HG03558 (cell line): Measurements from ENCODE around the gene LCE3E.
"Not testable (repeated sequence)": the region's sequence is repeated elsewhere in the genome, so short reads cannot be mapped to it uniquely, and the experiment has no call there.

Source experiments
- ATAC-seq: cut with Tn5 transposase; IDR thresholded peaks from one replicate; pipeline ENCODE4 v1.9.1; 2021; ENCODE audit warnings: moderate number of reproducible peaks; ENCODE audit not compliant: unreplicated experiment; ENCODE audit errors: extremely low read depth

Gene LCE3E, protein sequence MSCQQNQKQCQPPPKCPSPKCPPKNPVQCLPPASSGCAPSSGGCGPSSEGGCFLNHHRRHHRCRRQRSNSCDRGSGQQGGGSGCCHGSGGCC

DNA sequence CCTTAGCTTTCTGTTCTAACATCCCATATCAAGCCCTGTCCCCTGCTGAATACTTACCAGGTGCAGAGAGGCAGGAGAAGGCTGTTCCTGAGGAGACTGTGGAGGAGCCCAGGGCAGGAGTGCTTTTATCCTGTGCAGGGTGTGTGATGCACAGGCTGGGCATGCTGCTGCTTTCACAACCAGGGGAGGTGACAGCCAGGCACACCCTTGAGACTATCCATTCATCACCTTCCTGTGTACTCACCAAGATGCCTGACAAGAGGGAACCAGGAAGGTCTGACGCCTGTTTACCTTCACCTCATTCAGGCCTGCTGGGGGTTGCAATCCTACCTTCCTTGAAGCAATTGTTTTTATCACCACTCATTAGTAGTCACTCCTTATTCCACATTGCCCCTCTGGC, at the start of gene LCE3E:
TSS of gene LCE3E (minus strand) at position 100 of the 400 bp plus-strand sequence. CDS start 572 bp downstream, outside the sequence.
- ATAC-seq: no peak

GRCh38 chr1:152613511-152613910, 46.9 kb upstream of the LCE3E start, which contains the start of gene LCE3B:
LCE3B (plus strand) TSS chr1:152613811; CDS start chr1:152613811, 0 bp downstream.
- no peak for ATAC-seq

GRCh38 chr1:152599934-152600333, 33.4 kb upstream of the LCE3E start, which contains the start of gene LCE3C:
LCE3C (plus strand) TSS chr1:152600234; CDS start chr1:152600732, 498 bp downstream.
- ATAC-seq: no peak

DNA sequence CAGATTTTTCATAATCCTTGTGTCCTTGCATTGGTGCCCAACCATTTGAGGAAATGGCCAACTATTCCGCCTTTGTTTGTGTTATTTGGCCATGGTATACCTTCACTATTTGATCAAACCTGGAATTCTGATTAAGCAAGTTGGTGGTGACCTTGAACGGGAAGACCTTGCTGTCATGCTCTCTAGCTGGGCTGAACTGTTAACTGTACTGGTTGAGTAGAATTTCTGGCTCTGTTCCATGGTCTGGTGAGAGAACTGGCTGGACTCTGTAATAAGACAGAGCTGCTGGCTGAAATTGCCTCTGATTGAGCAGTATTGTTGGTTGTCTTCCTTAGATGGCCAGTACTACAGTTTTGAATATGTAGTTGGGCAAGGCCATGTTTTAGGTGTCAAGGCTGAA, 30.4 kb upstream of the LCE3E start:
- no peak for ATAC-seq

- no peak for ATAC-seq
Observed at GRCh38 chr1:152585586-152585985, 19.0 kb upstream of the LCE3E start.

GRCh38 chr1:152582647-152583046, 16.1 kb upstream of the LCE3E start:
- no peak for ATAC-seq

GRCh38 chr1:152580433-152580832, 13.9 kb upstream of the LCE3E start, which contains the start of gene LCE3D:
LCE3D (minus strand) TSS chr1:152580516; CDS start chr1:152579936, 580 bp downstream.
- ATAC-seq: no peak

DNA sequence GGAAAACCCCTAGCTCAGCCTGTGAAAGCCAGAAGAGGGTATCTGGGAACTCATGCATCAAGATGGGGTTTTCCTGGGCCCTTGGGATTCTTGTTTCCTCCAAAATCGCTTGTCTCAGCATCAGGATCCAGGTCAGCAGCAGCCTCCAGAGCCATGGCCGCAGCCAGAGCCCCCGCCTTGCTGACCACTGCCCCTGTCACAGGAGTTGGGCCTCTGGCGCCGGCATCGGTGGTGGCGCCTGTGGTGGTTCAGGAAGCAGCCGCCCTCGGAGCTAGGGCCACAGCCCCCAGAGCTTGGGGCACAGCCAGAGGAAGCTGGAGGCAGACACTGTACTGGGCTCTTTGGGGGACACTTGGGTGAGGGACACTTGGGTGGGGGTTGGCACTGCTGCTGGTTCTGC, 12.9 kb upstream of the LCE3E start:
- not testable (repeated sequence) for ATAC-seq

DNA sequence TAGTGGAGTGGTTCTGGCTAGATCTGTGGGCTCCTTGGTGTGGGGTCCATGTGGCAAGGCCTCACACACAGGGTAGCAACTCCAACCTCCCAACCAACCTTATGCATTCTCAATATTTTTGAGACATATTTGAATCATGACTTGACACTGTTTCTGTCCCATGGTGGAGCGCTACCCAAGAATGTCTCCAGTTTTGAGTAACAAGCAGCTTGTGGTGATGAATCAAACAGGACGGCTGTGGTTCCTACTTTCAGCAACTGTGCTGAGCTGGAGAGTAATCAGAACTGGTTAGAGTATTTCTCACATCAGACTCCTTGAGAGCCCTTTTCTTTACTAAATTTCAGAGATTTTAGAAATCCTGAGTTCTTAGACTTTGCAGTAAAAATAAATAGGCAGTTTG, 10.6 kb upstream of the LCE3E start:
- ATAC-seq: no peak

DNA sequence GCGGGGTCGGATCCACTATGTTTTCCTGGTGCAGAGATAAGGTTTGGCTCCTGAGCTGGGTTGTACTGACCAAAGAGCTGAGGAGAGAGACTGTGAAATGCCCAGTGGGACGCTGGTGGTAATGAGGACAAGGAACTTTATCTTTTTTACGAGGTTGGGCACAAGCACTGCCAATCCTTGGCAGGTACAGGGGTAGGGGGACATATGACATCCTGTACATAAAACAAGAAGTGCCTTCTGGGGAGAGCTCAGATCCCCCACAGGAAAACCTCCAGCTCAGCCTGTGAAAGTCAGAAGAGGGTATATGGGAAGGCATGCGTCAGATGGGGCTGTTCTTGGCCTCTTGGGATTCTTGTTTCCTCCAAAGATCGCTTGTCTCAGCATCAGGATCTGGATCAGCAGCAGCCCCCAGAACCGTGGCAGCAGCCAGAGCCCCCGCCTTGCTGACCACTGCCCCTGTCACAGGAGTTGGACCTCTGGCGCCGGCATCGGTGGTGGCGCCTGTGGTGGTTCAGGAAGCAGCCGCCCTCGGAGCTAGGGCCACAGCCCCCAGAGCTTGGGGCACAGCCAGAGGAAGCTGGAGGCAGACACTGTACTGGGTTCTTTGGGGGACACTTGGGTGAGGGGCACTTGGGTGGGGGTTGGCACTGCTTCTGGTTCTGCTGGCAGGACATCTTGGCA, 905 bp downstream of the LCE3E start:
- ATAC-seq: no peak

GRCh38 chr1:152565115-152565514, 1.5 kb downstream of the LCE3E start:
- ATAC-seq: no peak

GRCh38 chr1:152548358-152548757, 18.2 kb downstream of the LCE3E start:
- not testable (repeated sequence) for ATAC-seq

DNA sequence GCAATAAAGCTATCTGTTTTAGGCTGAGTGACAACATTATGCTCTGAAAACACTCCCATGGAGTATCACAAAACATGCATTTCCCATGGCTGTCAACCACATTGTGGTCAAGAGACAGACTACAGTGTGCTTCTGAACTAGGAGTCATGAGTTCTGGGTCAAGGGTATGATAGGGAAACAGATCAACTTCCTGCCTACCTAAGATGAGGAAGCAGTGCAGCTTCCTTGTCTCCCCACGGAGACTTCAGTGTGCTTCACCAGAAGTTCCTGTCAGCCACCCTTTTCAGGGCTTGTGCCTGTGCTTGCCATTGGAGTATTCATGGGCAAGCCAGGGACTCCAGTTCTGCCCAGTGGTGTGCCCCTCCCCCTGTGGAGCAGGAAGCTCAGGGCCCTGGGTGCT, 19.9 kb downstream of the LCE3E start:
- ATAC-seq: no peak

DNA sequence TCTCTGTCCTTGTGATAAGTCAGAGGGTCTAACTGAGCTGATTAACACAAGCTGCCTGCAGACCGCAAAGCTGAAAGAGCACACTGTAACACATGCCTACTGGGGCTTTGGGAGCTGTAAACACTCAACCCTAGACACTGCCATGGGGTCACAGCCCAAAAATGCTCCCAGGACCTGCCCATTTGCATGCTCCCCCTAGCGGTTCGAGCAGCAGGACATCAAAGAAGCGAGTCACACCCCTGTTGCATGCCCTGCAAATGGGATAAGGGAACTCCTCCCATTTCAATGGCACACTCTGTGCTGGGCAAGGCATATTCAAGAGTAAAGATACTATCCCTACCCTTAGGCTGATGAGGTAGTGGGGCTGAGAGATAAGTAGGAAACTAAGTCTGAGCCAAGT, 22.8 kb downstream of the LCE3E start:
- no peak for ATAC-seq

DNA sequence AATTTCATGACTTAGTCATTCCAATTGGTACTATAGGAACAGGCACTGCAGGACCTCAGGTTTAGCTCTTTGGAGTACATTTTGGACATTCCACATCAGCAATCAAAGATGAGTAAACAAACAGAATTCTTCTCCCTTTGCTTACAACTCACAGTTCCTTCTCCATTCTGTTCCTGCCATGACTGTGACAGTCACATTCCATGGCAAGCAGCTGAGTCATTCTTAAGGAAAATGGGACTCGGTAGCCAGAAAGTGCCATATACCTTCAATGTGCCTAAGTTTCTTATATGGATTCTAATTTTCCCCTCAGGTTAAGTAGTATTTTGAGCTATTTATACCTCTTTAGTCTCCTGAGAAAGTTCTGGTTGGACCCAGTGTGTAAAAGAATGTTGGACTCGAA, 26.7 kb downstream of the LCE3E start:
- no peak for ATAC-seq

DNA sequence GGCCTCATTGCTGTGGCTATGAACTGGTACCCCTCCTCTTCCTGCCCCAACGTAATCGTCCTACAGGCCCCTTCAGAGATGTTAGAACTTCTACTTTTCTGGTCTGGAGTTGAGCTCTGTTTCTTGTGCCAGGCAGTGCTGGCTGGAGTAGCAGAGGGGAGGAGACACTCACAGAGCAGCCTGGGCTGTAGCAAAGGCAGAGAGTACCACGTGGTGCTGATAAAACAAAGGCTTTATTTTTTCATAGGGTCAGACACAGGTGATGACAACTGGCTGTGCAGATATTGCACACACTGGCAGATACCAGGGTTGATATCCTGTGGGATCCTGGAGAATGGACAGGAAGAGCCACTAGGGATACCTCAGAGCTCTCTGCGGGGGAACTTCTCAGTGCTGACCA, 29.1 kb downstream of the LCE3E start:
- no peak for ATAC-seq

- no peak for ATAC-seq
Observed at GRCh38 chr1:152535774-152536173, 30.8 kb downstream of the LCE3E start.

DNA sequence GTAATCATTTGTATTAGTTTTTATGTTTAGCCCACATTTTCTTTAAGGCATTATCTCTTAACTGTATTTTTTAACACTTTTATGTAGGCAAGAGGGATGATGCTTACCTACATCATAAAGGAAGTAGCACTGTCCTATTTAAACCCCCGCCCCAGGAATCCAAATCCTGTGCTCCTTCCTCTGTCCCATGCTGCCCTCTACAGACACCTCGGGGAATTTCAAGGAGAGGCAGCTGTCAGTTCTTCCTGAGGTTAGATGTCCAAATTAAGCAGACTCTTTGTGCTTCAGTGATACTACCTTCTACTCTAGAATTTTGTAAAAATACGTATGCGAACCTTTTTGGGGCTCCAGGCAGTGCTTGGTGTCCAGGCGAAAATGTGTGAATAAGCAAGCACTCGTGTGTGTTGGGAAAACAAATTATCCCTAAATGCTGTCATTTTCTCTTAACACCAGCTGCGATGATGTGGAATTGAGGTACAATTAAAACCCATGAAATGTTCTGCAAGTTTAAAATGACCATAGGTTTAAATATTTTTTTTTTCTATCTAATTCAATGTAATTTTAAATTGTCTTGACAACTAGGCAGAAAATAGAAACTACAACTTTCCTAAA, 33.1 kb downstream of the LCE3E start:
- no peak for ATAC-seq

DNA sequence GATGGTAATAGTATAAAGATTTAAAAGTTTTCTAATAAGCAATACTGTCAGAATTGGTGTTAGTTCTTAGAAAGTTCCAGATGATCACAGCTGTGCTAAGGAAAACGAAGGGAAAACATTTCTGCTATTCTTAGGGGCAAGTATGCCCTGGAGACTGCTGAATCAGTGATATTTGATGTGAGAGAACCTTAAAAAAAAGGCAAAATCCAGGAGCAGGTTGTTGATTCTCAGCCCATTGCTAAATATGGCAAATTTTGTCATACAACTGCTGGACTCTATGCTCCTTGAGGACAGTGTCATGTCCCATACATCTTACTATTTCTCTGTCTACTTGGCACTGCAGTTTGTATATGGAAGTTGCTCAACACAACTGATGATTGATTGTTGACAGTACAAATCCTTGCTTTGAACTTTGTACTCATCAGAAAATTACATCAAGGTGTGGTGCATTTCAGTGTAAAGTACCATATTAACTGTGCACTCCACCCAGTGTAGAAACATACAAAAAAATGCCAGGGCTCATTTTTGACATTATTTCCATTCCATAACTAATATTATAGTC, 41.4 kb downstream of the LCE3E start:
- no peak for ATAC-seq

DNA sequence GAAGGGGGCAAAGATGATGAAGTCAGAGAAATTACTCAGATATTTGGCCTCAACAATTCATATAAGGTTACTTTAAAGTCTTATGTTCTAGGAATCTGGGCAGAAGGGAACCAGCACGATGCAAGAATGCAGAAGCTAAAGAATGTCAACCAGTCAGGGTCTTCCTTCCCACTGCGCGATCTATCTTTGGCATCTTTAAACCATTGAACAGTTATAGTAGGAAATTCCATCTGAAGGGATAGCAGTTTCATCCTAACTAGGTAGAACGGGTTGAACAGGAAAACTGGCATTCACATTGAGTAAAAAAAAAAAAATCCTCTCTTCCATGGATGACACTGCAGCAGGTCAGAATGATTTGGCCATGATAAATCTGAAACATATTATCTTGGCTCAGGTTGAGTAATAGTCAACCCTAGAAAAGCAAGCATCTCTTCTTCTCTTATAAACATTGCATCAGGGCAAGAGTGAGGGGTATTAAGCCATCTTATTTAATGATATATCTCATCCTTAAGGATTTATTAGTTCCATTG, 46.0 kb downstream of the LCE3E start:
- no peak for ATAC-seq

GRCh38 chr1:152519851-152520250, 46.7 kb downstream of the LCE3E start:
- no peak for ATAC-seq
